B cell (primary cell): ENCODE measurements around the gene KAT2A. TPM values are rescaled to one million over a fixed set of nuclear protein-coding genes. Genes with fewer than 3 reads are reported as not detected.

Experiments used
- ATAC-seq: fragments of 200-7000 bp; cut with Tn5 transposase; one replicate; pipeline ENCODE4 v1.10.0; 2021; ENCODE audit warnings: low read depth, mild to moderate bottlenecking, moderate number of reproducible peaks, moderate library complexity
- CTCF ChIA-PET: fragments of 350-600 bp; sonication (Branson Sonifier 250); formaldehyde crosslinking; loops from one replicate; lab custom pipeline; 2021; ENCODE audit warnings: antibody characterized with exemption, inconsistent platforms; lab: Charles Lee
- POLR2A ChIA-PET: fragments of 350-600 bp; sonication (Branson Sonifier 250); formaldehyde crosslinking; loops from one replicate; lab custom pipeline; 2021; ENCODE audit warnings: antibody characterized with exemption; lab: Charles Lee
- DNase-seq: peaks from one replicate; pipeline ENCODE4 v3.0.0; 2013
- H2AFZ ChIP-seq: 2 replicates; pipeline ENCODE4 v1.6.1; 2012; ENCODE audit warnings: mild to moderate bottlenecking, low read depth, low read length; ENCODE audit not compliant: insufficient read depth, poor library complexity, severe bottlenecking
- H3K27ac ChIP-seq, 2 donors: 1 replicate in 1 of 2; 2 replicates in 1 of 2; pipeline ENCODE4 v1.5.1; 2012 to 2013; ENCODE audit warnings: low read length in 2 of 2, mild to moderate bottlenecking in 2 of 2, moderate library complexity in 1 of 2
- H3K27me3 ChIP-seq, 4 experiments: fragments of 200-600 bp in 1 of 4; sonication (generic) in 1 of 4; replicated peaks in 1 of 4; 1 replicate in 2 of 4; 2 replicates in 2 of 4; pipeline versions ENCODE4 v1.6.1 to v1.7.0; 2013 to 2016; ENCODE audit warnings: low read length in 3 of 4, mild to moderate bottlenecking in 2 of 4, mixed read lengths in 1 of 4, moderate library complexity in 1 of 4; ENCODE audit not compliant: insufficient read depth in 4 of 4, control insufficient read depth in 3 of 4; ENCODE audit errors: control extremely low read depth in 1 of 4
- H3K36me3 ChIP-seq, 2 experiments: replicated peaks in 1 of 2; 1 replicate in 1 of 2; 2 replicates in 1 of 2; pipeline versions ENCODE4 v1.6.1 to v1.7.1; 2013; ENCODE audit warnings: low read length in 1 of 2; ENCODE audit not compliant: insufficient read depth in 2 of 2, control insufficient read depth in 1 of 2; ENCODE audit errors: control extremely low read depth in 1 of 2, extremely low read depth in 1 of 2
- H3K4me1 ChIP-seq, 2 donors: fragments of 200-600 bp in 1 of 2; sonication (generic) in 1 of 2; 1 replicate in 1 of 2; 2 replicates in 1 of 2; pipeline versions ENCODE4 v1.5.1 to v1.6.1; 2013 to 2017; ENCODE audit warnings: low read length in 2 of 2; ENCODE audit not compliant: control insufficient read depth in 2 of 2, insufficient read depth in 2 of 2
- H3K4me2 ChIP-seq: replicated peaks from 2 replicates; pipeline ENCODE3; 2012; ENCODE audit warnings: mild to moderate bottlenecking, low read depth, low read length; ENCODE audit not compliant: poor library complexity, severe bottlenecking
- H3K4me3 ChIP-seq, 5 experiments: fragments of 200-600 bp in 1 of 5; sonication (generic) in 1 of 5; 1 replicate in 3 of 5; 2 replicates in 2 of 5; pipeline versions ENCODE4 v1.5.1 to v1.7.0; 2011 to 2016; ENCODE audit warnings: low read length in 4 of 5, mild to moderate bottlenecking in 4 of 5, low read depth in 2 of 5, control low read depth in 1 of 5, moderate library complexity in 1 of 5; ENCODE audit not compliant: insufficient read depth in 1 of 5; ENCODE audit errors: control extremely low read depth in 1 of 5, extremely low read depth in 1 of 5
- H3K79me2 ChIP-seq: fragments of 200-600 bp; sonication (generic); one replicate; pipeline ENCODE4 v1.6.0; 2016; ENCODE audit warnings: low read length; ENCODE audit not compliant: control insufficient read depth, insufficient read depth
- H3K9ac ChIP-seq: fragments of 200-600 bp; sonication (generic); 2 replicates; pipeline ENCODE4 v1.6.1; 2017; ENCODE audit warnings: mild to moderate bottlenecking, low read length, moderate library complexity
- H3K9me3 ChIP-seq, 3 donors: one replicate each; pipeline versions ENCODE4 v1.6.1 to v1.7.1; 2013; ENCODE audit warnings: low read length in 2 of 3; ENCODE audit not compliant: control insufficient read depth in 2 of 3, insufficient read depth in 1 of 3; ENCODE audit errors: control extremely low read depth in 1 of 3
- H4K20me1 ChIP-seq: 2 replicates; pipeline ENCODE4 v1.6.0; 2012; ENCODE audit warnings: mild to moderate bottlenecking, low read length; ENCODE audit not compliant: insufficient read depth, control insufficient read depth, poor library complexity, severe bottlenecking
- H3K27ac Mint-ChIP-seq: one replicate; pipeline ENCODE4 v1.8.0; 2021; ENCODE audit warnings: mixed read lengths
- H3K27me3 Mint-ChIP-seq: one replicate; pipeline ENCODE4 v1.8.0; 2021; ENCODE audit warnings: mixed read lengths
- H3K4me1 Mint-ChIP-seq: one replicate; pipeline ENCODE4 v1.8.0; 2021; ENCODE audit warnings: mixed read lengths
- H3K4me3 Mint-ChIP-seq: one replicate; pipeline ENCODE4 v1.8.0; 2021; ENCODE audit warnings: mixed read lengths
- H3K9me3 Mint-ChIP-seq: one replicate; pipeline ENCODE4 v1.8.0; 2022; ENCODE audit warnings: mixed read lengths; ENCODE audit not compliant: insufficient read depth
- CTCF ChIP-seq: fragments of 200-600 bp; IDR thresholded peaks from one replicate; pipeline ENCODE4 v1.8.0; 2022; ENCODE audit warnings: antibody characterized with exemption, mild to moderate bottlenecking
- EZH2 ChIP-seq: IDR thresholded peaks from 2 replicates; pipeline ENCODE4 v1.6.1; 2012; ENCODE audit warnings: borderline replicate concordance, low read depth, mild to moderate bottlenecking, moderate library complexity, low read length; ENCODE audit not compliant: insufficient read depth, poor library complexity, severe bottlenecking
- WGBS: methylation state at CpG from one replicate; pipeline ENCODE4 v1.1.5; 2013; ENCODE audit warnings: missing lambda C conversion rate; ENCODE audit not compliant: insufficient coverage; 5-methylcytosine and 5-hydroxymethylcytosine counted together
- intact Hi-C: fragments of 100-400 bp; cut with micrococcal nuclease; formaldehyde crosslinking; loops from one replicate; pipeline ENCODE4 v1.10.0; 2022
- polyA plus RNA-seq: library from polyadenylated mRNA; depleted of rRNA; stranded (reverse); fragments of >200 nt; gene quantifications from 2 replicates; pipeline ENCODE4 v1.2.3, GENCODE V29; 2012
- total RNA-seq, 2 donors: library from RNA; stranded (reverse); fragments of 120-200 nt in 1 of 2; gene quantifications; 1 replicate in 1 of 2; 2 replicates in 1 of 2; pipeline versions ENCODE4 v1.2.3 to v1.2.4, GENCODE V29; 2013 to 2022

KAT2A gene
- total and polyA plus RNA-seq, 2 donors (not counting 1 experiment from before 2014, with no cell fraction given), result 66.3 to 155 TPM

- POLR2A ChIA-PET, result no interaction called here
- H3K27ac Mint-ChIP-seq, result no peak overlapping the region
These were observed 43.4 kb downstream of the KAT2A start for GRCh38 chr17:42077755-42078154.

More at GRCh38 chr17:42077755-42078154, 43.4 kb downstream of the KAT2A start:
- no peaks in the 10 kb centered on the region for H3K9me3 Mint-ChIP-seq
- Histone ChIP-seq H3K79me2 (no peaks in the 10 kb centered on the region), H3K27ac (no peak overlapping the region), H3K36me3 (no peaks in the 10 kb centered on the region), H3K9me3 (no peaks in the 10 kb centered on the region), H3K9ac (no peak overlapping the region), H3K4me1 (peaks cover 2 to 3% of the 10 kb centered on the region in 2 donors), H3K27me3 (peaks cover 0 to 15% (median 2%) of the 10 kb centered on the region in 4 experiments), H2AFZ (no peak overlapping the region), H3K4me2 (no peak overlapping the region), H3K4me3 (no peak overlapping the region), H4K20me1 (no peaks in the 10 kb centered on the region)
- H3K27me3 Mint-ChIP-seq, result peaks cover 6% of the 10 kb centered on the region
- no peak for TF ChIP-seq EZH2
- no peak for TF ChIP-seq CTCF
- no peak for ATAC-seq
- DNase-seq, result no peak
- H3K4me3 Mint-ChIP-seq, result no peak overlapping the region
- CTCF ChIA-PET, result no interaction called here
- WGBS, result 97% methylated on average over 5 of the region's 5 CpGs
- intact Hi-C loops, result no loop called here
- peaks cover 3% of the 10 kb centered on the region for H3K4me1 Mint-ChIP-seq
